Fibroblast of skin of abdomen (primary cell): ENCODE data around the gene FAH.

Source experiments
- DNase-seq: peaks from one replicate; pipeline ENCODE4 v3.0.0-alpha.2; 2013

FAH gene

GRCh38 chr15:80152180-80152895, 461 bp upstream of the FAH start:
- peak; percentile 95 for DNase-seq

GRCh38 chr15:80153900-80154299, 1.1 kb downstream of the FAH start:
- DNase-seq = no peak

GRCh38 chr15:80154336-80154735, 1.5 kb downstream of the FAH start:
- no peak for DNase-seq

GRCh38 chr15:80155001-80155377, 2.2 kb downstream of the FAH start:
- no peak for DNase-seq

GRCh38 chr15:80155378-80156175, 2.8 kb downstream of the FAH start:
- peak; percentile 32 for DNase-seq

GRCh38 chr15:80156176-80156720, 3.4 kb downstream of the FAH start:
- no peak for DNase-seq

- DNase-seq = no peak
Observed at GRCh38 chr15:80157215-80157614, 4.4 kb downstream of the FAH start.

GRCh38 chr15:80159301-80159700, 6.5 kb downstream of the FAH start:
- no peak for DNase-seq

GRCh38 chr15:80159811-80160569, 7.2 kb downstream of the FAH start:
- no peak for DNase-seq

- peak; percentile 94 for DNase-seq
Observed at GRCh38 chr15:80160570-80161156, 7.9 kb downstream of the FAH start.

GRCh38 chr15:80161468-80162016, 8.7 kb downstream of the FAH start:
- no peak for DNase-seq

GRCh38 chr15:80162059-80162554, 9.3 kb downstream of the FAH start:
- no peak for DNase-seq

- DNase-seq = no peak
Observed at GRCh38 chr15:80163217-80163616, 10.4 kb downstream of the FAH start.

GRCh38 chr15:80163897-80164296, 11.1 kb downstream of the FAH start:
- DNase-seq = no peak

GRCh38 chr15:80167936-80168335, 15.1 kb downstream of the FAH start:
- DNase-seq = no peak

- DNase-seq = no peak
Observed at GRCh38 chr15:80168421-80168820, 15.6 kb downstream of the FAH start.

GRCh38 chr15:80169768-80170357, 17.1 kb downstream of the FAH start:
- DNase-seq = no peak

GRCh38 chr15:80170596-80170995, 17.8 kb downstream of the FAH start:
- no peak for DNase-seq

- no peak for DNase-seq
Observed at GRCh38 chr15:80171787-80172186, 19.0 kb downstream of the FAH start.

- no peak for DNase-seq
Observed at GRCh38 chr15:80172401-80172800, 19.6 kb downstream of the FAH start.

- DNase-seq = peak; percentile 38
Observed at GRCh38 chr15:80173022-80173759, 20.4 kb downstream of the FAH start.
